Upper lobe of left lung (tissue), 4 donors: ENCODE data around the gene ATF7.

Experiments used
- EP300 ChIP-seq, 4 donors: sonication (generic); formaldehyde crosslinking; IDR thresholded peaks; one replicate each; pipeline ENCODE4 v1.5.1; 2017; ENCODE audit warnings: antibody characterized with exemption in 4 of 4, control low read depth in 2 of 4
- POLR2A ChIP-seq, 4 donors: fragments of 450-650 bp; IDR thresholded peaks; one replicate each; pipeline ENCODE4 v1.5.1; 2016 to 2017; ENCODE audit warnings: antibody characterized with exemption in 4 of 4, mild to moderate bottlenecking in 2 of 4
- TF ChIP-seq, protein P1 (sequence below), 6 experiments: fragments of 450-650 bp in 4 of 6; fragments of 200-600 bp in 2 of 6; sonication (generic) in 2 of 6; IDR thresholded peaks; one replicate each; pipeline ENCODE4 v1.5.1; 2016 to 2019; ENCODE audit warnings: antibody characterized with exemption in 6 of 6

- TF ChIP-seq, protein P1, sequence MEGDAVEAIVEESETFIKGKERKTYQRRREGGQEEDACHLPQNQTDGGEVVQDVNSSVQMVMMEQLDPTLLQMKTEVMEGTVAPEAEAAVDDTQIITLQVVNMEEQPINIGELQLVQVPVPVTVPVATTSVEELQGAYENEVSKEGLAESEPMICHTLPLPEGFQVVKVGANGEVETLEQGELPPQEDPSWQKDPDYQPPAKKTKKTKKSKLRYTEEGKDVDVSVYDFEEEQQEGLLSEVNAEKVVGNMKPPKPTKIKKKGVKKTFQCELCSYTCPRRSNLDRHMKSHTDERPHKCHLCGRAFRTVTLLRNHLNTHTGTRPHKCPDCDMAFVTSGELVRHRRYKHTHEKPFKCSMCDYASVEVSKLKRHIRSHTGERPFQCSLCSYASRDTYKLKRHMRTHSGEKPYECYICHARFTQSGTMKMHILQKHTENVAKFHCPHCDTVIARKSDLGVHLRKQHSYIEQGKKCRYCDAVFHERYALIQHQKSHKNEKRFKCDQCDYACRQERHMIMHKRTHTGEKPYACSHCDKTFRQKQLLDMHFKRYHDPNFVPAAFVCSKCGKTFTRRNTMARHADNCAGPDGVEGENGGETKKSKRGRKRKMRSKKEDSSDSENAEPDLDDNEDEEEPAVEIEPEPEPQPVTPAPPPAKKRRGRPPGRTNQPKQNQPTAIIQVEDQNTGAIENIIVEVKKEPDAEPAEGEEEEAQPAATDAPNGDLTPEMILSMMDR (IDR thresholded peaks at IDR 0.05) = no peak
- TF ChIP-seq POLR2A (IDR thresholded peaks at IDR 0.05) (no peak), EP300 (IDR thresholded peaks at IDR 0.05) (no peak)
These were observed 140.0 kb downstream of the ATF7 start for GRCh38 chr12:53485955-53486735.
